ENCODE measurements around the gene EPS15.
A peak's percentile ranks its signal among the peaks of the same experiment; 100 is the strongest.
"Not testable (repeated sequence)": the region's sequence is repeated elsewhere in the genome, so short reads cannot be mapped to it uniquely, and the experiment has no call there.

EPS15 gene

DNA sequence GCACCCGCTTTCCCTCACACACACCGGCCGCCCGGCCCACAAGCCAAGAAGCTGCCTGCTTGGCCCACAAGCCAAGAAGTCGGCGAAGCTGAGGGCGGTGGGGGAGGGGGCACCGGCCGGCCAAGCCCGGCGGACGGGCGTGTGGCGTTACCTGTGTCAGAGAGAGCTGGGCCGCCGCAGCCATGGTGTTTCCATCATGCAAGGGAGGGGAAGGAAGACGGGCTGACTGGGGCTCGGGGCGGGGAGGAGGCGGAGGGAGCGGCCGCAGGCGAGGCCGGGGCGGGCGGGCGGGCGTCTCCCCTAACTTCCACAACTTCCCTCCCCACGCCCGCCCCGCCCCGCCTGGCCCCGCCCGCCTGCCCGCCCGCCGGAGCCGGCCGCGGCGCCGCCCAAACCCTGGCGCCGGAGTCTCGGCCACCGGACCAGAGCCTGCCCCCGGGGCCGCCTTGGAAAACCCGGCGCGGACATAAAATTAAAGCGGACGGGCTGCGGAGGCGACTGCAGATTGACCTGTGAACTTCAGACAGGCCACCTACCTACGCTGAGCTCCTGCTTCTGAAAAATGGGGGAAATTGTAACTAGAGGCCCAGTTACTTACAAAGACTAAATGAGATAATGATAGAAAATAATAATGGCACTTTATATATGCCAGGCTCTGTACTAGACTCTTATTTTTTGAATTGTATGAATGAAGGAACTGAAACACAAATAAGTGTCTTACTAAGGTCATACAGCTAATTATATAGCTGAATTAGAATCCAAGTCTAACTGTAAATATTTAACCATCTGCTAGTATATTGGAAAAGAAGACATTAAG lies at the start of gene EPS15:
TSS of gene EPS15 (minus strand) at position 219 of the 817 bp plus-strand sequence. CDS start at position 184, 35 bp downstream.
- peak; percentile 83 for DNase-seq

DNA sequence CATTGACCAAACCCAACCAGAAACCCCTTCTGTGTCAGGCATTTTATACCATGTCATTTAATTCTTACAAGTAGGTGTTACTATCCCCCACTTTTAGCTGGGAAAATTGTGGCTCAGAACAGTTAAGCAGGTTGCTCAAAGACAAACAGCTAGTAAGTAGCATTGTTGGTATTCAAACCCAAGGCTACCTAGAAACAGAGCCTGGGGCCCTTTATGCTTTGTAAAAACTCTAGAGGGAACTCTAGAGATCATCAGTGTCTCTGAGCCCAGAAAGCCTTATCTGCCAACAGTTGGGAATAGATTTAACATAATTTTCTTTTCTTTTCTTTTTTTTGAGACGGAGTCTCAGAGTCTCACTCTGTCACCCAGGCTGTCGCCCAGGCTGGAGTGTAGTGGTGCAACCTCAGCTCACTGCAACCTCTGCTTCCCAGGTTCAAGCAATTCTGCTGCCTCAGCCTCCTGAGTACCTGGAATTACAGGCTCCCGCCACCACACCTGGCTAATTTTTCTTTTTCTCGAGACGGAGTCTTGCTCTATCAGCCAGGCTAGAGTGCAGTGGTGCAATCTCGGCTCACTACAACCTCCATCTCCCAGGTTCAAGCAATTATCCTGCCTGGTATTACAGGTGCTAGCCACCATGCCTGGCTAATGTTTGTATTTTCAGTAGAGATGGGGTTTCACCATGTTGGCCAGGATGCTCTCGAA lies 49.3 kb upstream of the EPS15 start:
- no peak for DNase-seq

DNA sequence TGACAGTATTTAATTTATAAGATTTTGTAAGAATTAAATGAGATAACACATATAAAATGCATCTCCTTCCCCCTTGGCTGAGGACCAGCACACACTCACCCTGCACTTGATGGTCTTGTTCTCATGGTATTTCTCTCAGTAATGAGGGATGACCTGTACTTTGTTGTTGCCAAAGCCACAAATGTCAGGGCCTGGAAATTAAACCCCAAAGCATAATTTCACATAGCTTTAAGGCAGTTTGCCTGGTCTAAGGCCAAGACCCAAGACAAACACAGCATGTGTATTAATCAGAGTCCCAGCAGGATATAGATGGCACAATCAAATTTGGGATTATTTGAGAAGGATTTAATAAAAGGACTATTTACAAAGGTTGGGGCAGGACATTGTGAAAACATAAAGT lies 48.6 kb upstream of the EPS15 start:
- no peak for DNase-seq

DNA sequence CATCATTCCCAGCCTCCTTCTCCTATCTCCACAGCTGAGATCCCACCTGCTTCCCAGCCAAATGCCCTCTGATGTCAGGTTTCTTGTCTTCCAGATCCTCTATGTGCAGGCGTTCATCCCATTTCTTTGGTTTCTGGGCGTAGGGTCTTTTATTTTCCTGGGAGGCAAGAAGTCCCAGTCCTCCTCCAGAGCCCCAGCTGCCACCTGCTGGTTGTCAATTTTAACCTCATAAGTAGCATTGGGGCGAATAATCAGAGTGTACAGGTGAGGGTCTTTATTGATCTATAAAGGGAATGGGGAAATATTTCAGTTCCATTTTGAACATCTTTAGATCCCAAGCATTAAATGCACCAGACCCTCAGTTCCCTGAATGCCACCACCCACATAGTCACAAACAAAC lies 47.2 kb upstream of the EPS15 start:
- no peak for DNase-seq

DNA sequence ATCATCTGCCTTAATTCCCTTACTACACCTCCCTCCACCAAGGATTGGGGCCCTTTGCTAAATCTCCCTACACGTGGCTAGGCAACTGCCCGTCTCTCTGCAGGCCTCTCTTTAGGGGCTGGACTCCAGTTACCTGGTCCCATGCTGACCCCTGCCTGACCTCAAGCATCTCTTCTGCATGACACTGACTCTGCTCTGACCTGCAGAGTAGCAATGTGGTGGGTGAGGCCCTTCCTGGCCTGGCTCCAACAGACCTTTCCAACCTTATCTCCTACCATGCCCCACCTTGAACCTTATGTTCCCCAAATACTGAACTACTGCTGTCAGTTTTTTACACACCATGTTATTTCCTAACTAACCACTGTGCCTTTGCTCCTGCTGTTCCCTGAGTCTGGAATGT lies 45.9 kb upstream of the EPS15 start:
- DNase-seq, result no peak

DNA sequence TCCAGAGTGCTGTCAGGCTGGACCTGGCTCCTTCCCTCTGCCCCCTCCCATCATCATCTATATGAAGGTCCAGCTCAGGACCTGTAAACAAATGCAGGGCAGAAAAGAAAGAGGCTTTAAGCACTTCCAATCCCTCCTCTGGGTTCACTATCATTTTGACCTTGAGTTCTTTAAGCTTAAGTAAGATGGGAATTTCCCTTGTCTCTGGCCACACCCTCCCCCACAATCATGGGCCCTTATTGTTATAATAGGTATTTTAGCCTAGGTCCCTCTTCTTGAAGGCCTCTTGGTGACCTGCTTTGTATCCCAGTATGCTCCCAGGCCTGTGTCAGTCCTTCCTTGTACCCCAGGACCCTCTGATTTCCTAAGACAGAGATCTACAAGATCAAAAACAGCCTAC lies 45.1 kb upstream of the EPS15 start:
- DNase-seq, result no peak

DNA sequence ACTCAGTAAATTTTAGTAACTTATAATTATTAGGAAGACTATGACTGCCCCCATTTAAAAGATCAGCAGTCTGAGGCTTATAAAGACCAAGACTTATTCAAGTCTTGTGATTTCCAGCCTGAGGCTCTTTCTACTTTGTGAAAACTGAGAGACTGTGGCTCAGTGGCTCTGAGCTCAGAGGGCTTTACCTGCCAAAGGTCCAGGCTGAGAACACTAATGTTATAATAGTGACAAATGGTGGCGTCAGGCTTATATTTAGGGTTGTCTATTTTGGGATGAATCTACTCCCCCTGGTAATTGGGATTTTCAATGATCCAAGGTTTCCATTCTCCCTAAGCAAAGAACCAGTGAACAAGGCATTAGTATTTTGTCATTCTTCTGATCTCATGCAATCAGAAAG lies 42.6 kb upstream of the EPS15 start:
- no peak for DNase-seq

DNA sequence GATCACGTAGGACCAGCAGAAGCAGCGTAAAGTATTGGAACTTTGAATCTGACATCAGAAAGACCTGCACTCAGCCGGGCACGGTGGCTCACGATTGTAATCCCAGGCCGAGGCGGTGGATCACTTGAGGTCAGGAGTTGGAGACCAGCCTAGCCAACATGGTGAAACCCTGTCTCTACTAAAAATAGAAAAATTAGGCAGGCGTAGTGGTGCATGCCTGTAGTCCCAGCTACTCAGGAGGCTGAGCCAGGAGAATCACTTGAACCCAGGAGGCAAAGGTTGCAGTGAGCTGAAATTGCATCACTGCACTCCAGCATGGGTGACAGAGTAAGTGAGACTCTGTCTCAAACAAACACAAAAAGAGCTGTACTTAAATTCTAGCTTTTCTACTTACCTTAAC lies 41.8 kb upstream of the EPS15 start:
- not testable (repeated sequence) for DNase-seq

DNA sequence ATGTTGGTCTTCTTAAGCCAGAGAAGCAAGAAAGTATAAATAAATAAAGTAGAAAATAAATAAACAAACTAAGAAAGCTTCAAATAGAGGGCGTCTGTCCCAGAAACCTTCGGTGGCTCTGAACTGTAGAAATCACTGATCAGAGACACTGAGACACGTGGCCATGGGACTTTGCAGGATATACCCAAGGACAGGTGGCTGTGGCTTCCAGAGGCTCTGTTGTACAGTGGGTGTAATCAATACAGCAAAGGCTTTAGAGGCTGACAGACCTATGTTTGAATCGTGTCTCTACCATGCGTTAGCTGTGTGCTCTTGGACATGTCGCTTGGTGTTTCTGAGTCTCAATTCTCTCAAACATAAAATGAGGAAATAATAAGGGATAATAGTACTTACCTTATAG lies 41.0 kb upstream of the EPS15 start:
- no peak for DNase-seq

DNA sequence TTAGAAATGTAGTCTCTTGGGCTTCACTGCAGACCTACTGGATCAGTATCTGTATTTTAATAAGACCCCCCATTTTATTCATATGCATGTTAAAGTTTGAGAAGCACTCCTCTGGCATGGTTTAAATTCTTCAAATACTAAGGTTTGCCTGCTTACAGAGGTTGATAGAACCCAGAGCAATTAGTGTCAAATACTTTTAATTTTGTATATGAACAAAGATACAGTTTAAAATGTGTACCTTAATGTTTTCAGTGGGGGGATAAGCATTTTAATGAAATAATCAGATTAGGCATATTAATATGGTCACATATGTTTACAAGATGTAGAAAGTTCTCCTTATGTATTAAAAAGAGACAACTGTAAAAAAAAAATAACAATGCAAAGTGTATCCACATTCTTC lies 40.4 kb upstream of the EPS15 start:
- DNase-seq, result no peak

DNA sequence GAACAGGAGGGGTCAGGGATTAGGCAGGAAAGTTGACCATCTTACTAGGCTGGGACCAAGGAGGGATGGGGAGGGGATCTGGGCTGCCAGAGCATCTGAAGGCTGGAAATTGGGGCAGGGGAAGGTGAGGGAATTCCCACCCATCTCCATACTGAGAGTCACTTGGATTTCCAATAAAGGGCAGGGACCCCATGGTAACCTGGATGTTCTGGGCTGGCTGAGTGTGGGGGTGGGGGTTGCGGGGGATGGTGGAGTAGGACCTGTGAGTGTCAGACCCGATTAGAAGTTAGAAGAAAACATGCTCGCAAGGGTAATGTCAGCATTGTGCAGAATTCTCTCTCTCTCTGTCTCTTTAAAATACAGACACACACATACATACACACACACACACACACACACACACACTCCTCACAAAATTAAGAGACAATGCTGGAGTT lies 40.0 kb upstream of the EPS15 start:
- DNase-seq, result no peak

DNA sequence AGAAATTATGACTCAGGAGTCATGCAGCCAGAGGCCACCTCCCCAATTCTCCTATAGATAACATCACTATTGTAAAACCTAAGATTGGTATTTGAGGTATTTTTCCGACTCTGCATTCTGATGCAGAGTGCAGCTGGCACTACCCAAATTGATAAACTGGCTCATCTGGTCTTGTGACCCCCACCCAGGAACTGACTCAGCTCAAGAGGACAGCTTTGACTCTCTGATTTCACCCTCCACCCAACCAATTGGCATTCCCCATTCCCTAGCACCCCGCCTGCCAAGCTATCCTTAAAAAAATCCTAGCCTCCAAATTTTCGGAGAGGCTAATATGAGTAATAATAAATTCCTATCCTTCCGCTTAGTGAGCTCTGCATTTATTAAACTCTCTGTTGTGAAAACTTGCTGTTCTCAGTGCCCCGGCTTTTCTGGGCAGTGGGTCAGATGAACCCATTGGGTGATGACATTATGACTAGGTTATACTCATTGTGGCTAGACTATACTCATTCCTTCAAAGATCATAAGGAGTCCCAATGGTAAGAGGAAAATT lies 39.4 kb upstream of the EPS15 start:
- DNase-seq, result no peak

DNA sequence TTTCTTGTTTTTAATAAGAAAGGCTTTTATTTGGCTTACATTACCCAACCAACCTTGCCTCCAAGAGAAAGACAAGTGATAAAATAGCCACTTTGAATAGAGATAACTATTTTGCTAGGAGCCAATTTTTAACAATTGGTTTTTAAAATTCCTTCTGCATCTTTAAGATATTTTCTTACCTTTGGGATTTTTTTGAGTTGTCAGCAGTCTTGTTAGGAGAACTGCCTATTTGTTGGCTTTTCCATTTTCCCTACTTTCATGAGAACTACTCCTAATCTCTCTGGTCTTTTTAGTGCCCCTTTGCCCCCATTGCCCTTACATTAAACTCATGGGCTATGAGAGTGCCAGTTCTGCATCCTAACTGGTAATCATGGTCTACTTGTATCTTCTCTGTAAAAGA lies 38.1 kb upstream of the EPS15 start:
- no peak for DNase-seq

DNA sequence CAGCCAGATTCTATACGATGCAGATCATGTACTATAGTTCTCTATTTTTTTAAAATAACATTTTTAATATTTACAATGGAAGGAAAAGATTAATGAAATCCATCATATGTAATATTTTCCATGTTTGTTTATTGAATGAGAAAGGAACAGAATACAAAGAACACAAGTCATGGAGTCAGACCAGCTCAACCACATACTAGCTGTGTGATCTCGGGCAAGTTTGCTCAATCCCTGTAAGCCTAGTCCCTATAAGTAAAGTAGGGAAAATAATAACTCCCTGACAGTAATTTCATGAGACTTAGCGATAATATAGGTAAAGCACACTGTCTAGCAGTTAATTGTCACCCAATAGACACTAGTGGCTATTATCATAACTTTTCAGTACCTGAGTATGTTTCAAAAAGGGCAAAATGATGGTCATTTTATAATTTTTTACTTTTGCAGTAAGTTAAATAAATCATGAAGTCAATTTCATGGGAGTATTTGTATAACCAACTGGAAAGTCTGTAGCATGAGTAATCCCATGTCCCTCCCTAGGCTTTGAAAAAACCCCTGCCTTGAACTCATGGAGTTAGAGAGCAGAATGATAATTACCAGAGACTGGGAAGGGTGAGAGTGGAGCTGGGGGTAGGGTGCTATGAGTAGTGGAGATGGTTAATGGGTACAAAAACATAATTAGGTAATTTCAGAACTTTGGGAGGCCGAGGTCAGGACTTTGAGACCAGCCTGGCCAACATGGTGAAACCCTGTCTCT lies 37.0 kb upstream of the EPS15 start:
- no peak for DNase-seq

DNA sequence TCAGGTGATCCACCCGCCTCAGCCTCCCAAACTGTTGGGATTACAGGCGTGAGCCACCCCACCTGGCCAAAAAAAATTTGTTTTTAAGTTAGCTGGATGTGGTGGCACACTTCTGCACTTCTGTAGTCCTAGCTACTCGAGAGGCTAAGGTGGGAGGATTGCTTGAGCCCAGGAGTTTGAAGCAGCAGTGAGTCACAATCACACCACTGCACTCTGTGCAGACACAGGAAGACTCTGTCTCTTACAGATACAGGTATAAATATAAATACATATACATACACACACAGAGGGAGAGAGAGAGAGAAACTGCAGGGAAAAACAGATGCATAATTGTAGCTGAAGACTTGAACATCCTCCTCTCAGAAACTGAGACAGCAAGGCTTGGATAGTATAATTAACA lies 34.8 kb upstream of the EPS15 start:
- DNase-seq, result no peak

DNA sequence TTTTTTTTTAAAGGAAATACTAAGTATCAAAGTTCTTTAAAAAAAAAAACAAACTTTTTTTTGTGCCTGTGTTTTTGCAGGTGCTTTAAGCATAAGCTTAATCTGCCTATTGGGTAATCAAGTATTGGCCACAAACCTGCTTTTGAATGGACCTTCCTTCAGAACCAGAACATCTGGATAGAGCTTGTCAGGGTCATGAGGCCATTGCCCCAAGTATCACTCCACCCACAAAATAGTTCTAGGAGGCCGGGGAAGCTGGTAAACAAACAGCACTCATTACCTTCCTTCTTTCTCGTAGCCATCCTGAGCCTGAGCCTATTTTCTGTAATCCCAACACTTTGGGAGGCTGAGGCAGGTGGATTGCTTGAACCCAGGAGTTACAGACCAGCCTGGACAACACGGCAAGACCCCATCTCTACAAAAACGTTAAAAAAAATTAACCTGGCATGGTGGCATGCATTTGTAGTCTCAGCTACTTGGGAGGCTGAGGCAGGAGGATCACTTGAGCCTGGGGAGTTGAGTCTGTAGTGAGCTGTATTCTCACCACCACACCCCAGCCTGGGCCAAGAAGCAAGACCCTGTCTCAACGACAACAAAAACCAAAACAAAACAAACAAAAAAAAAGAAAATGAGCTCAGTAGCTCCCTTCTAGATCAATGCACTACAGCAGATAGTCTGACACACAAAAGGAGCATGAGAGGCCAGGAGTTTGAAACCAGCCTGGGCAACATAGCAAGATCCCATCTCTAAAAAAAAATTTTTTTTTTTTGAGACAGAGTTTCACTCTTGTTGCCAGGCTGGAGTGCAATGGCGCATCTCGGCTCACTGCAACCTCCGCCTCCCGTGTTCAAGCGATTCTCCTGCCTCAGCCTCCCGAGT lies 34.1 kb upstream of the EPS15 start:
- DNase-seq, result no peak

DNA sequence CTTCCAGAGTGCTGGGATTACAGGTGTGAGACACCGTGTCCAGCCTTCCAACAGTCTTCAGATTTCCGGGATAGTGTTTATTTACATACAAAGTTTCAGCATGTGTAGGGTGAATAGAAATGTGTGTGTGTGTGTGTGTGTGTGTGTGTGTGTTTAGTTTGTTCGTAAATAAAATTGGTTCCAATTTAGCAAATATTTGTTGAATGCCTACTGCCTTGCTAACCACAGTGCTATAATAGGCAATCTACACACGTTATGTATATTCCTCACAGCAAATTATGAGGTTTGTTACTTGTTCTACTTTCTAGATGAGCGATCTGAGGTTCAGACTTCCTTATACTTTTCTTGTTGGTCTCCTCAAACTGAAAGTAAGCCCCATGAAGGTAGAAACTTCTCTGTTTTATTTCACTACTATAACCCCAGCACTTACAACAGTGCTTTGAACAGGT lies 32.8 kb upstream of the EPS15 start:
- DNase-seq, result no peak

DNA sequence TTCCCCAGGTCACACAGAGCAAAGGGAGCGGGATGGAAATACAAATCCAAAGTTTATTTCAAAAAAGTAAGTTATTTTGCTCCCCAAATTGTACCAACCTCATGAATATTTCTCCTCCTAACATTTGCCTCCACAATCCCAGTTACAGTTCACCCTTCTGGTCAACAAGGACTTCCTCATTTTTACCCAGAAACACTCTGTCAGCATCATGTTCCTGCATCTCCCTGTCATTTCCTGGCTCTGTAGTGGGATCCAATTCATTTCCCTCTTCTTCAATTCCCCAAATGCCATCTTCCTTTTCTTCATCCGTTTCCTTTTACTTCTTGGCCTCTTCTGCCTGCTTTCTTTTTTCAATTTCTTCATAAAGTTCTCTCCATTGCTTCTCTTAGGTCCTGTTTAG lies 32.0 kb upstream of the EPS15 start:
- DNase-seq, result no peak

DNA sequence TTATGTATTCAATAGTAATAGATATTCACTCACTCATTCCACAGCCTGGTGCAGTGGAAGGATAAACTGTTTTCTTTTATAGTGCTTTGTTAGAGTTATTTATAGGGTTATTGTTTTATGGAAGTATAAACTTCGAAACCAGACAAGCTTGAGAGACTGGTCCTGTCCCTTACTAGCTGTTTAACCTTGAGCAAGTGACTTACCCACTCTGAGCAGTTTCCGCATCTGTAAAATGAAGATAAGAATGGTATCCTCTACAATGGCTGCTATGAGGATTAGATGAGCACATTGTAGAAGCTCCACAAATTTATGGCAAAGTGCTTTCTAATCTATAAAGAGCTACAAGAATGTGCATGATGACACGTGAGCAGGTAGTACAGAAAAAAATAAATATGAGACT lies 30.8 kb upstream of the EPS15 start:
- no peak for DNase-seq

DNA sequence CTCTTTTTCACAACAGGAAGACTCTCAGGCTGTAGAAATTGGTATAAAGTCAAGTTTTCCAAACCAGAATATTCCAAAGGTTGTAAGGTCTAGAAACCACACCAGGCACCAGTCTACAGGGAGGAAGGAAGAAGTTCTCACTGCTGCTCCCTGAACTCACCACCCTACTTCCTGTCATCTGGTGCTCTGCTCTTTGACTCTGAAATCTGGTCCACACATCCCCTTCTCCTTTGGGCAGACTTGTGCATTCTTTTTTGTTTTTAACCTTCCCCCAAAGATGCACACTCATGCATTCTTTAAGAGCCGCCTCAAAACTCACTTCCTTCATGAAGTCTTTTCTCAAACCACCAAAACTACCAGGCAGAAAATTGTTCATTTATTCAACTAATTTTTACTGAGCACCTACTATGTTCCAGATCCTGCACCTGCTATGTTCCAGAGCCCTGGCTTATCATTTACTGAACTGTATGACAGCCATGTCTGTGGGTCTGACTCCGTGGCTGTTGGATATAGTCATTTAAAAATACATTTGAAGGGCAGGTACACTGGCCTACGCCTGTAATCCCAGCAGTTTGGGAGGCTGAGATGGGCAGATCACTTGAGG lies 30.1 kb upstream of the EPS15 start:
- no peak for DNase-seq

DNA sequence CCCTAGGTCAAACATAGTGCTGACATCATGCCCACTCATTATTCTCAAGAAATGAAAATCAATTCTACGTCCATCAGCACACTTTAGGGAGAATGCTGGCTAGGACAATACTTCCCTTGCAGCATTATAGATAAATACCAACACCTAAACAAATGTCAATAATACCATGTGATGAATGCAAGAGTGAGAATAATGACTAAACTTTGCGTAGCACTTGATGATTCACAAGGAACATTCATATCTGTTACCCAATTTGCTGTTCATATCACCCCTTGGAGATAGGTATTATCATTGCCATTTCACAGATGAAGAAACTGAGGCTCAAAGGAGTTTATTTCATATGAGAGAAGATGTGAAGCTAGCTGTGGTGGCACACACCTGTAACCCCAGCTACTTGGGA lies 24.8 kb upstream of the EPS15 start:
- no peak for DNase-seq

Data from activated gamma-delta T cell treated with Interleukin-2 at 50 U/mL for 16 hours (primary cell).